HG02852 (cell line): ENCODE data around the gene C10orf143.

Experiments
- ATAC-seq: cut with Tn5 transposase; IDR thresholded peaks from one replicate; pipeline ENCODE4 v1.9.1; 2021; ENCODE audit warnings: mild to moderate bottlenecking, moderate library complexity; ENCODE audit not compliant: unreplicated experiment

The C10orf143 gene

GRCh38 chr10:130018265-130018664 is 92.4 kb downstream of the C10orf143 start:
- no peak for ATAC-seq

- no peak for ATAC-seq
Measured at GRCh38 chr10:130017631-130018022, 93.0 kb downstream of the C10orf143 start.

GRCh38 chr10:130016993-130017630 is 93.5 kb downstream of the C10orf143 start:
- ATAC-seq = no peak

- no peak for ATAC-seq
Measured at GRCh38 chr10:130016095-130016494, 94.5 kb downstream of the C10orf143 start.

GRCh38 chr10:130015075-130015695 is 95.4 kb downstream of the C10orf143 start:
- ATAC-seq = no peak

- no peak for ATAC-seq
Measured at GRCh38 chr10:130014263-130015074, 96.2 kb downstream of the C10orf143 start.
